Neuron (in vitro differentiated cells): ENCODE results near the gene AMZ2.
"Not testable (repeated sequence)": the region's sequence is repeated elsewhere in the genome, so short reads cannot be mapped to it uniquely, and the experiment has no call there.

Experiments used
- H2AFZ ChIP-seq: one replicate; pipeline ENCODE4 v1.6.1; 2013; ENCODE audit warnings: low read depth, mild to moderate bottlenecking, inconsistent platforms, low read length, moderate library complexity
- H3K27me3 ChIP-seq: one replicate; pipeline ENCODE4 v1.6.1; 2013; ENCODE audit warnings: low read length; ENCODE audit not compliant: insufficient read depth
- H3K36me3 ChIP-seq: one replicate; pipeline ENCODE4 v1.6.1; 2013; ENCODE audit warnings: low read length; ENCODE audit not compliant: insufficient read depth
- H3K4me1 ChIP-seq: one replicate; pipeline ENCODE4 v1.6.1; 2013; ENCODE audit warnings: low read length; ENCODE audit not compliant: insufficient read depth
- H3K4me3 ChIP-seq: 2 replicates; pipeline ENCODE4 v1.5.1; 2013; ENCODE audit warnings: mild to moderate bottlenecking, low read length, moderate library complexity
- H3K9me3 ChIP-seq: one replicate; pipeline ENCODE4 v1.6.1; 2013; ENCODE audit warnings: low read length

Gene AMZ2

GRCh38 chr17:68229619-68230018, 18.2 kb upstream of the AMZ2 start:
- H2AFZ ChIP-seq, result no peak overlapping the region
- peaks cover 3% of the 10 kb centered on the region for H3K36me3 ChIP-seq
- no peaks in the 10 kb centered on the region for H3K27me3 ChIP-seq
- no peak overlapping the region for H3K4me3 ChIP-seq
- H3K9me3 ChIP-seq, result no peaks in the 10 kb centered on the region
- H3K4me1 ChIP-seq, result no peaks in the 10 kb centered on the region

GRCh38 chr17:68231131-68231530, 16.7 kb upstream of the AMZ2 start:
- H3K9me3 ChIP-seq, result not testable (repeated sequence)

GRCh38 chr17:68231541-68231940, 16.3 kb upstream of the AMZ2 start:
- H3K27me3 ChIP-seq, result no peaks in the 10 kb centered on the region
- peaks cover 3% of the 10 kb centered on the region for H3K36me3 ChIP-seq
- H2AFZ ChIP-seq, result no peak overlapping the region
- H3K4me1 ChIP-seq, result no peaks in the 10 kb centered on the region
- no peak overlapping the region for H3K4me3 ChIP-seq
- H3K9me3 ChIP-seq, result no peaks in the 10 kb centered on the region

More at GRCh38 chr17:68231131-68231530, 16.7 kb upstream of the AMZ2 start:
- not testable (repeated sequence) for H3K4me3 ChIP-seq, H3K27me3 ChIP-seq, H3K4me1 ChIP-seq, H2AFZ ChIP-seq, H3K36me3 ChIP-seq

GRCh38 chr17:68232741-68233140, 15.1 kb upstream of the AMZ2 start:
- H2AFZ ChIP-seq, H3K4me1 ChIP-seq, H3K36me3 ChIP-seq, H3K4me3 ChIP-seq, H3K27me3 ChIP-seq, H3K9me3 ChIP-seq: not testable (repeated sequence)

- not testable (repeated sequence) for H3K4me1 ChIP-seq, H3K36me3 ChIP-seq, H3K9me3 ChIP-seq, H3K27me3 ChIP-seq, H2AFZ ChIP-seq, H3K4me3 ChIP-seq
Observed at GRCh38 chr17:68234726-68235335, 13.0 kb upstream of the AMZ2 start.

- not testable (repeated sequence) for H2AFZ ChIP-seq, H3K36me3 ChIP-seq, H3K4me1 ChIP-seq, H3K4me3 ChIP-seq, H3K9me3 ChIP-seq, H3K27me3 ChIP-seq
Observed at GRCh38 chr17:68235336-68235791, 12.5 kb upstream of the AMZ2 start.

- H3K36me3 ChIP-seq, H2AFZ ChIP-seq, H3K27me3 ChIP-seq, H3K4me1 ChIP-seq, H3K9me3 ChIP-seq, H3K4me3 ChIP-seq: not testable (repeated sequence)
Observed at GRCh38 chr17:68237369-68238163, 10.3 kb upstream of the AMZ2 start.

- H3K4me3 ChIP-seq, result no peak overlapping the region
- no peaks in the 10 kb centered on the region for H3K36me3 ChIP-seq
- H3K9me3 ChIP-seq, result no peaks in the 10 kb centered on the region
- H3K4me1 ChIP-seq, result no peaks in the 10 kb centered on the region
- no peak overlapping the region for H2AFZ ChIP-seq
- no peaks in the 10 kb centered on the region for H3K27me3 ChIP-seq
Observed at GRCh38 chr17:68238164-68238870, 9.5 kb upstream of the AMZ2 start.

GRCh38 chr17:68238871-68239253, 9.0 kb upstream of the AMZ2 start:
- H3K4me3 ChIP-seq, result no peak overlapping the region
- no peaks in the 10 kb centered on the region for H3K36me3 ChIP-seq
- H2AFZ ChIP-seq, result no peak overlapping the region
- H3K9me3 ChIP-seq, result no peaks in the 10 kb centered on the region
- no peaks in the 10 kb centered on the region for H3K27me3 ChIP-seq
- H3K4me1 ChIP-seq, result no peaks in the 10 kb centered on the region

GRCh38 chr17:68239632-68240366, 8.0 kb upstream of the AMZ2 start:
- Histone ChIP-seq H3K36me3 (no peaks in the 10 kb centered on the region), H3K9me3 (no peaks in the 10 kb centered on the region), H3K4me3 (no peak overlapping the region), H3K27me3 (no peaks in the 10 kb centered on the region), H3K4me1 (no peaks in the 10 kb centered on the region), H2AFZ (no peak overlapping the region)

- H3K4me1 ChIP-seq, result peaks cover 18% of the 10 kb centered on the region
- H3K36me3 ChIP-seq, result peaks cover 13% of the 10 kb centered on the region
- no peaks in the 10 kb centered on the region for H3K27me3 ChIP-seq
- no peaks in the 10 kb centered on the region for H3K9me3 ChIP-seq
- H2AFZ ChIP-seq, result no peak overlapping the region
- no peak overlapping the region for H3K4me3 ChIP-seq
Observed at GRCh38 chr17:68246271-68247028, 1.4 kb upstream of the AMZ2 start.

- H3K9me3 ChIP-seq, result no peaks in the 10 kb centered on the region
- H3K4me3 ChIP-seq, result peak overlapping the region; percentile 96
- H3K4me1 ChIP-seq, result peaks cover 18% of the 10 kb centered on the region
- no peak overlapping the region for H2AFZ ChIP-seq
- no peaks in the 10 kb centered on the region for H3K27me3 ChIP-seq
- peaks cover 27% of the 10 kb centered on the region for H3K36me3 ChIP-seq
Observed at GRCh38 chr17:68248199-68248825, 469 bp downstream of the AMZ2 start.
